NCI-H748 (cell line): ENCODE measurements around the gene SCN10A.

Experiments used
- DNase-seq: peaks from one replicate; lab custom pipeline; 2025; ENCODE audit not compliant: unreplicated experiment; lab: John Stamatoyannopoulos, UW

SCN10A gene

GRCh38 chr3:38721207-38721772 lies 94.7 kb downstream of the SCN10A start:
- no peak for DNase-seq

GRCh38 chr3:38720465-38720864 lies 95.6 kb downstream of the SCN10A start:
- DNase-seq = no peak

GRCh38 chr3:38717355-38718240 lies 98.4 kb downstream of the SCN10A start:
- DNase-seq = no peak

GRCh38 chr3:38713121-38713520 lies 102.9 kb downstream of the SCN10A start:
- no peak for DNase-seq

GRCh38 chr3:38711321-38711720 lies 104.7 kb downstream of the SCN10A start:
- DNase-seq = no peak

- no peak for DNase-seq
These were observed 108.3 kb downstream of the SCN10A start for GRCh38 chr3:38707730-38708129.

GRCh38 chr3:38706961-38707360 lies 109.1 kb downstream of the SCN10A start:
- DNase-seq = no peak

- DNase-seq = no peak
These were observed 113.8 kb downstream of the SCN10A start for GRCh38 chr3:38702231-38702630.

GRCh38 chr3:38698760-38699159 lies 117.3 kb downstream of the SCN10A start:
- no peak for DNase-seq

GRCh38 chr3:38698061-38698460 lies 118.0 kb downstream of the SCN10A start:
- no peak for DNase-seq

- DNase-seq = no peak
These were observed 120.0 kb downstream of the SCN10A start for GRCh38 chr3:38696034-38696433.

- DNase-seq = no peak
These were observed 125.8 kb downstream of the SCN10A start for GRCh38 chr3:38690185-38690584.

- no peak for DNase-seq
These were observed 126.2 kb downstream of the SCN10A start for GRCh38 chr3:38689774-38690173.

- DNase-seq = no peak
These were observed 126.7 kb downstream of the SCN10A start for GRCh38 chr3:38689346-38689745.

- DNase-seq = no peak
These were observed 128.7 kb downstream of the SCN10A start for GRCh38 chr3:38687321-38687720.

- no peak for DNase-seq
These were observed 131.5 kb downstream of the SCN10A start for GRCh38 chr3:38684546-38684945.

GRCh38 chr3:38669668-38670067 lies 146.3 kb downstream of the SCN10A start:
- DNase-seq = no peak

- DNase-seq = peak; percentile 48
These were observed 153.5 kb downstream of the SCN10A start for GRCh38 chr3:38662544-38662943.

GRCh38 chr3:38658841-38659240 lies 157.2 kb downstream of the SCN10A start:
- no peak for DNase-seq

GRCh38 chr3:38657369-38657768 lies 158.6 kb downstream of the SCN10A start:
- DNase-seq = no peak

- DNase-seq = peak; percentile 63
These were observed 160.2 kb downstream of the SCN10A start for GRCh38 chr3:38655708-38656300.
